HUES6 (cell line): Measurements from ENCODE around the gene SYCE1.
"Not testable (repeated sequence)": the region's sequence is repeated elsewhere in the genome, so short reads cannot be mapped to it uniquely, and the experiment has no call there.

ENCODE experiments used
- H3K27ac ChIP-seq: 2 replicates; pipeline ENCODE4 v1.7.0; 2013; ENCODE audit warnings: low read depth, mild to moderate bottlenecking, low read length, inconsistent platforms
- H3K27me3 ChIP-seq: 2 replicates; pipeline ENCODE4 v1.6.1; 2013; ENCODE audit warnings: low read length; ENCODE audit not compliant: control insufficient read depth, insufficient read depth
- H3K36me3 ChIP-seq: 2 replicates; pipeline ENCODE4 v1.6.1; 2013; ENCODE audit warnings: low read length; ENCODE audit not compliant: control insufficient read depth, insufficient read depth
- H3K4me1 ChIP-seq: 2 replicates; pipeline ENCODE4 v1.6.1; 2013; ENCODE audit warnings: low read length; ENCODE audit not compliant: control insufficient read depth, insufficient read depth
- H3K4me3 ChIP-seq: 2 replicates; pipeline ENCODE4 v1.5.1; 2013; ENCODE audit warnings: low read depth, low read length
- H3K9ac ChIP-seq: one replicate; pipeline ENCODE4 v1.6.1; 2013; ENCODE audit warnings: mild to moderate bottlenecking, low read length
- H3K9me3 ChIP-seq: 2 replicates; pipeline ENCODE4 v1.6.1; 2013; ENCODE audit warnings: low read depth, low read length; ENCODE audit not compliant: control insufficient read depth, insufficient read depth

SYCE1 gene

DNA sequence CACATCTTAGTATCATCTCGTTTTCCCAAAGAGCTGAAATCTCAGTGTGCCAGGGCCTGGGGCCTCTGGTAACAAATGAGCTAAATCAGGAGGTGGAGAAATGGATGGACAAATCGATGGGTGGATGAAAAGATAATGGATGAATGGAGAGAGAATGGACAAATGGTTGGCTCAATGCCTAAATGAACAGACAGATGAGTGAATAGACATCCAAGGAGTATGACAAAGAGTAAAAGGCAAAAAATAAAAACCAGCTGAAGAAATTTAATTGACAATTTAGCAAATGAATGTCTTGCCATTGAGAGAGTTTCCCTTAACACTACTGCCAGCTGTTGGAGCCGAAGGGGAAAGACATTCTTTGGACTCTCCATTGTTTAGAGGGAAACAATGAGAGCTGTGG, 8.0 kb downstream of the SYCE1 start:
- peaks cover 38% of the 10 kb centered on the region; the same call in 1 of the 2 replicates for H3K9me3 ChIP-seq
- no peaks in the 10 kb centered on the region for H3K36me3 ChIP-seq
- peaks cover 30% of the 10 kb centered on the region; the same call in 1 of the 2 replicates for H3K27me3 ChIP-seq
- no peak overlapping the region for H3K9ac ChIP-seq
- peaks cover 4% of the 10 kb centered on the region; the same call in 1 of the 2 replicates for H3K4me1 ChIP-seq
- H3K27ac ChIP-seq: no peak overlapping the region
- H3K4me3 ChIP-seq: no peak overlapping the region

DNA sequence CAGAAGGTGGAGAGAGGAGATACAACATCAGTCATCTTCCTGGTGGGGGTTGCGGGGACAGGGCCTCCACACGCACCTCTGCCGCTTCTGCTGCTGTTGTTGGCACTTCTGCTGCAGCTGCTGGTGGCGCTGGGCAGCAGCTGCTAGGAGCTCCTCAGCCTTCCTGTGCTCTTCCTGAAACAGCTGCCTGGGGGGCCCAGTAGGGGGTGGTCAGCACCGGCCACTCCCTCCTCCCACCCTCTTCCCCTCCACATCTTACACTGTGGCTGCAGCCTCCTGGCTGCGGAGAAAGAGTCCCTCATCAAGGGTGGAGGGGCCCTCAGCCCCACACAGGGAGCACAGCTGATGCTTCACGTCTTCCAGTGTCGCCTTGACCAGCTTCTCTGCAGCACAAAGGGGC, 9.9 kb downstream of the SYCE1 start:
- Histone ChIP-seq H3K9ac (no peak overlapping the region), H3K4me1 (peaks cover 4% of the 10 kb centered on the region; the same call in 1 of the 2 replicates), H3K36me3 (no peaks in the 10 kb centered on the region), H3K27ac (no peak overlapping the region), H3K9me3 (peaks cover 42% of the 10 kb centered on the region; the same call in 1 of the 2 replicates), H3K4me3 (no peak overlapping the region), H3K27me3 (peaks cover 38% of the 10 kb centered on the region; the same call in 1 of the 2 replicates)

DNA sequence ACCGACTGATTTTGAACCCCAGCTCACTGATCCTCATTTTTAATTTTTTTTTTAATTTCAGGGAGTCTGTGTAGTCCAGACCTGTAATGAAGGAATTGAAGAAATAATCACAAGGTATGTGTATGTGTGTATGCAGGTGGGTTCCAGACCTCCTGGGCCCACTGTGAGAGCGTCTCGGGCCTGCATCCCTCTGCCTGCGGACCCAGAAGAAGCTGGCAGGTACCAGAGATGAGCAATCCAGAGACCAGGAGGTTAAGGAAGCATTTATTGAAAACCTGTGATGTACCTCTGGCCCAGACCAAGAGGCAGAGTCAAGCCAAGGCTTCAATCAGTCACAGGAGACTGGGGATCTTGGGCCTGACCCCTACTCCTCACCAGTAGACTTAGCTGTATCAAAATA, 10.8 kb downstream of the SYCE1 start:
- H3K36me3 ChIP-seq: no peaks in the 10 kb centered on the region
- H3K4me1 ChIP-seq: peaks cover 4% of the 10 kb centered on the region; the same call in 1 of the 2 replicates
- no peak overlapping the region for H3K9ac ChIP-seq
- no peak overlapping the region for H3K27ac ChIP-seq
- H3K9me3 ChIP-seq: peaks cover 39% of the 10 kb centered on the region; the same call in 1 of the 2 replicates
- H3K27me3 ChIP-seq: peaks cover 38% of the 10 kb centered on the region; the same call in 1 of the 2 replicates
- no peak overlapping the region for H3K4me3 ChIP-seq

GRCh38 chr10:133544506-133544905, 20.9 kb downstream of the SYCE1 start:
- Histone ChIP-seq H3K4me1 (peaks cover 4% of the 10 kb centered on the region; the same call in 1 of the 2 replicates), H3K27me3 (peaks cover 4% of the 10 kb centered on the region; the same call in 1 of the 2 replicates), H3K36me3 (no peaks in the 10 kb centered on the region), H3K9me3 (peaks cover 37% of the 10 kb centered on the region; the same call in 1 of the 2 replicates), H3K4me3 (no peak overlapping the region), H3K27ac (no peak overlapping the region), H3K9ac (no peak overlapping the region)

- H3K27ac ChIP-seq, H3K4me3 ChIP-seq, H3K4me1 ChIP-seq, H3K27me3 ChIP-seq, H3K36me3 ChIP-seq, H3K9ac ChIP-seq: not testable (repeated sequence)
- peaks cover 35% of the 10 kb centered on the region; the same call in 1 of the 2 replicates for H3K9me3 ChIP-seq
These were observed 23.9 kb downstream of the SYCE1 start for GRCh38 chr10:133541441-133541975.

DNA sequence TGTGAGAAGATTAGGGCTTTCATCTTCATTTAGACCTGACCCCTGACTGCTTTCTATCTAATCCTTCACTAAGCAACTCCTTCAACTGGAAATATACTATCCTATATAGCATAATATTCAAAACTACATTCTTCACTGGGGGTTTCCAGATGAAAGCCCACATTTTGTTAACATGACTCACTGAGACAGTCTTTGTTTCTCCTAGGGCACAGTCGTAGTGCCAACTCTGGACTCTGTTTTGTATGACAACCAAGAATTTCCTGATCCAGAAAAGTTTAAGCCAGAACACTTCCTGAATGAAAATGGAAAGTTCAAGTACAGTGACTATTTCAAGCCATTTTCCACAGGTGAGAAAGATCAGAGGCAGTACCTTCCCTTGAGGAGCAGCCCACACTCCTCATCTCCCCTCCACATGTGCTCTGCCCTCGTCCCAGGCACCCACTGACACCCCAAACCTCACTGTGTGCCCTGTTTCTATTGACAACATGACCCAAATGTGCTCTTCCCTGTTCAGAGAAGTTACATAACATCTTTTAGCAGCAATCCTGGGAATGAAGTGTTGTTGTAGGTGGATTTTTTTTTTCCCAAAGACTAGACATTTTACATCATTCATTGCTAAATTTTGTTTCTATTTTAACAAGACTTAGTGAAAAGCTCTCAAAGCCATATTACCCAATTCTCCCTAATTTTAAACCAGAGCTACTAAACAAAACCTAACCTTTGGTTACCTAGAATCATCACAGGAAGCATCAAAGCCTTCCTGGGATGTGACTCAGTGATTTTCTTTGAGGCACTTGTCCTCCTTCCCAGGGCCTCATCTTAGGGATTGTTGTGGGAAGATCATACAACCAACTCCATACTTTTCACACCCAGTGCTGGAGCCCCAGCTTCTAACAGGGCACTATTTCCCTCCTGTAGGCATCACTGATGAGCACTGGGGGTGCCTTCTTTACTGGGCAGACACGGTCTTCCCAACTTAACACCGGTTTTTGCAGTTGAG, 27.5 kb downstream of the SYCE1 start:
- Histone ChIP-seq H3K27me3 (peaks cover 17% of the 10 kb centered on the region; the same call in 1 of the 2 replicates), H3K36me3 (no peaks in the 10 kb centered on the region), H3K9me3 (peaks cover 33% of the 10 kb centered on the region; the same call in 1 of the 2 replicates), H3K4me1 (peaks cover 4% of the 10 kb centered on the region; the same call in 1 of the 2 replicates), H3K27ac (no peak overlapping the region), H3K9ac (no peak overlapping the region), H3K4me3 (no peak overlapping the region)

DNA sequence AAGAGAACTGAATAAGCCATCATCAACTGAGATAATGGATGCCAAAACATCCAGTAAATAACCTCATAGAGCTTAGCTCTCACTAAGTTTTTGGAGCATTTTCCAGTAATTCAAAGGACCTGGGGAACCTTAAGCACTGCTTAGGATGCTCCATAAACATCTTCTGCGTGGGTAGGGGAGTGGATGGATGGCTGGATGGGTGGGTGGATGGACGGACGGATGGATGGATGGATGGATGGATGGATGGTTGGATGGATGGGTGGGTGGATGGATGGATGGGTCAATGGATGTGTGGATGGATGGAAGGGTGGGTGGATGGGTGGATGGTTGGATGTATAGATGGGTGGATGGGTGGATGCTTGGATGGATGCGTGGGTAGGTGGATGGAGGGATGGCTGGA, 29.2 kb downstream of the SYCE1 start:
- H3K27ac ChIP-seq: no peak overlapping the region
- peaks cover 3% of the 10 kb centered on the region; the same call in 1 of the 2 replicates for H3K4me1 ChIP-seq
- peaks cover 39% of the 10 kb centered on the region; the same call in 1 of the 2 replicates for H3K9me3 ChIP-seq
- no peak overlapping the region for H3K9ac ChIP-seq
- H3K4me3 ChIP-seq: no peak overlapping the region
- peaks cover 34% of the 10 kb centered on the region for H3K27me3 ChIP-seq
- H3K36me3 ChIP-seq: no peaks in the 10 kb centered on the region

- Histone ChIP-seq H3K4me1 (no peaks in the 10 kb centered on the region; the same call in 1 of the 2 replicates), H3K36me3 (no peaks in the 10 kb centered on the region), H3K9ac (no peak overlapping the region), H3K4me3 (no peak overlapping the region), H3K9me3 (peaks cover 43% of the 10 kb centered on the region; the same call in 1 of the 2 replicates), H3K27ac (no peak overlapping the region), H3K27me3 (peaks cover 52% of the 10 kb centered on the region)
These were observed 31.0 kb downstream of the SYCE1 start for GRCh38 chr10:133534417-133534816.

DNA sequence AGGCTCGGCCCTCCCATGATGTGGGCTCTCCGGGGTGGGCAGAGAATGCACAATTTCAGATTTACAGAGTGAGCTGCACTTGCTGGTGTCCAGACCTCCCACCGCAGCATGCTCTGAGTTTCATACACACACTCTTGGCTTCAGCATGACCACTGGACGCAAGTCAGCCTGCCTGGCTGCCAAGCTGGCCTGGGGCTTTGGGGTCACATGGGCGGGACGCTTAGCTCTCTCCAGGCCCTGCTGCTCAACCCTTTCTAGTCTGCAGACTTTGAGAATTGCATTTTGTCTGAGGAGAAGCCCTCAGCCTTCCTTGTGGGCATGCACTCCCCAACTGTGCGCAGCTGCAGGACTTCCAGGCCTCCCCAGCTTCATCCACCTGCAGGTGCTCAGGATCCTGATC, 32.5 kb downstream of the SYCE1 start:
- Histone ChIP-seq H3K9me3 (peaks cover 38% of the 10 kb centered on the region; the same call in 1 of the 2 replicates), H3K27ac (no peak overlapping the region), H3K9ac (no peak overlapping the region), H3K27me3 (peaks cover 67% of the 10 kb centered on the region), H3K4me1 (no peaks in the 10 kb centered on the region; the same call in 1 of the 2 replicates), H3K36me3 (no peaks in the 10 kb centered on the region), H3K4me3 (no peak overlapping the region)

DNA sequence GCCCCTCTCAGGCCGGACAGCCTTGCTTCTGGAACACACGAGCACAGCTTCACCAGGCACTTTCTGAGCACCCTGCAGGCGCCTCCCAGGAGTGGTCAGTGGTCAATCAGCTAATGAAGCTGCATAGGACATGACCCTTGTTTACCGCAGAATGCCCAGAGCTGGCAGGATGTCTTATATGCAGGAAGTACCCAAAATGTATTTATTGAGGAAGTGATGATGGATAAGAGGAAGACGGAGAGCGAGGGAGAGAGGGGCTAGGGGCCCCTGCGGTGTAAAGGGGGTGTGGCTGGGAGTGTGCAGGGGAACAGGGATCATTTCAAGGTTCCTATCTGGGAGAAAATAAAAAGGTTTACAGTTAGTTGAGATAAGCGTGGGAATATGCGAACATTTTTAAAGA, 34.9 kb downstream of the SYCE1 start:
- no peak overlapping the region for H3K4me3 ChIP-seq
- H3K4me1 ChIP-seq: peaks cover 3% of the 10 kb centered on the region; the same call in 1 of the 2 replicates
- no peak overlapping the region for H3K27ac ChIP-seq
- peaks cover 91% of the 10 kb centered on the region for H3K27me3 ChIP-seq
- H3K9ac ChIP-seq: no peak overlapping the region
- H3K9me3 ChIP-seq: peaks cover 40% of the 10 kb centered on the region; the same call in 1 of the 2 replicates
- H3K36me3 ChIP-seq: no peaks in the 10 kb centered on the region
